Central memory CD8-positive, alpha-beta T cell (primary cell): ENCODE results near the gene PRKAG2.
A peak's percentile ranks its signal among the peaks of the same experiment; 100 is the strongest.

Experiments
- ATAC-seq: fragments of 150-1000 bp; cut with Tn5 transposase; replicated peaks from 2 replicates; pipeline ENCODE4 v1.10.0; 2022; ENCODE audit warnings: mild to moderate bottlenecking, moderate FRiP score, moderate number of reproducible peaks; ENCODE audit not compliant: poor library complexity, severe bottlenecking; ENCODE audit errors: extremely low read depth
- DNase-seq, 2 donors: peaks; one replicate each; pipeline ENCODE4 v3.0.0; 2021; ENCODE audit warnings: low spot score in 2 of 2
- H3K27ac Mint-ChIP-seq: one replicate; pipeline ENCODE4 v1.8.0; 2022; ENCODE audit warnings: low read depth, mild to moderate bottlenecking, moderate library complexity, mixed read lengths
- H3K27me3 Mint-ChIP-seq: one replicate; pipeline ENCODE4 v1.8.0; 2022; ENCODE audit warnings: mixed read lengths
- H3K36me3 Mint-ChIP-seq: one replicate; pipeline ENCODE4 v1.8.0; 2022; ENCODE audit warnings: mild to moderate bottlenecking, moderate library complexity, mixed read lengths; ENCODE audit not compliant: insufficient read depth
- H3K4me1 Mint-ChIP-seq: one replicate; pipeline ENCODE4 v1.8.0; 2022; ENCODE audit warnings: mixed read lengths
- H3K4me3 Mint-ChIP-seq: one replicate; pipeline ENCODE4 v1.8.0; 2022; ENCODE audit warnings: mild to moderate bottlenecking, moderate library complexity, mixed read lengths
- H3K9me3 Mint-ChIP-seq: one replicate; pipeline ENCODE4 v1.8.0; 2022; ENCODE audit warnings: mixed read lengths

The PRKAG2 gene

GRCh38 chr7:151719031-151719896 is 157.7 kb downstream of the PRKAG2 start:
- H3K27ac Mint-ChIP-seq = peak overlapping the region; percentile 86
- H3K9me3 Mint-ChIP-seq = no peaks in the 10 kb centered on the region
- H3K27me3 Mint-ChIP-seq = no peaks in the 10 kb centered on the region

DNA sequence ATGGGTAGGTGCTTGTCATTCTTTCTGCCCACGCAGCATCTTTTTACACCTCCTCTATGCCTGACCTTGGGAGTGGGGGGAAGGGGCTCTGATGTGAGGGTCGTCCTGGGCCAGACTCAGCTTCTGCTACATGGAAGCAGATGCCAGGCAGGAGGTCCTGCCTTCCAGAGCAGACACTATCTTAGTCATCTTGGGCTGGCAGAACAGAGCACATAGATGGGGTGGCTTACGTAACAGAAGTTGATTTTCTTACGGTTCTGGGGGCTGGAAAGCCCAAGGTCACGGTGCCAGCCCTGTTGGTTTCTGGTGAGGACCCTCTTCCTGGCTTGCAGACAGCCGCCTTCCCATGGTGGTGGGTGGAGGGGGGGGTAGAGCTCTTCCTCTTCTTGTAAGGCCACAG is 159.0 kb downstream of the PRKAG2 start:
- no peak for DNase-seq
- Mint-ChIP-seq H3K4me3 (no peak overlapping the region), H3K9me3 (no peaks in the 10 kb centered on the region), H3K27me3 (no peaks in the 10 kb centered on the region), H3K36me3 (peaks cover 8% of the 10 kb centered on the region), H3K4me1 (peaks cover 3% of the 10 kb centered on the region), H3K27ac (no peak overlapping the region)
- no peak for ATAC-seq

More at GRCh38 chr7:151719031-151719896, 157.7 kb downstream of the PRKAG2 start:
- peaks cover 8% of the 10 kb centered on the region for H3K36me3 Mint-ChIP-seq
- no peak overlapping the region for H3K4me3 Mint-ChIP-seq
- ATAC-seq = no peak
- no peak for DNase-seq
- peaks cover 4% of the 10 kb centered on the region for H3K4me1 Mint-ChIP-seq

DNA sequence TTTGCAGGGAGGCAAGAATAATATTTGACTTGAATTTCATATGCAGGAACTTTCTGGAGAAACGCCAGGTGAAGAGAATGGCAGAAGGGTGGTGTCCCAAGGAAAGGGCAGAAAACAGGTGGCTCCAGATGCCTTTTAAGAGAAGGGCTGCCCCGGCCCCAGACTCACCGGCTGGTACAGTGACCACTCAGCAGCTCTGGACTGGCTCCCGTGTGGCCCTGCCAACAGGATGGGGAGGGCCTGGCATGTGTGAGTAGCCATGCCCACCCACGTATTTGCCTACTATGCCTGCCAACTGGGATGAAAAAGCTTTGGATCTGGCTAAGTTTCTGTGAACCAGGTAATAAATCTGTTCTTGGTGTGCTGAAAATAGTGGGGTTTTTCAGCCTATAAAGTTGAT is 159.5 kb downstream of the PRKAG2 start:
- Mint-ChIP-seq H3K36me3 (peaks cover 6% of the 10 kb centered on the region), H3K9me3 (no peaks in the 10 kb centered on the region), H3K27ac (no peak overlapping the region), H3K4me1 (no peaks in the 10 kb centered on the region), H3K4me3 (no peak overlapping the region), H3K27me3 (no peaks in the 10 kb centered on the region)
- DNase-seq (no peak), ATAC-seq (no peak)

GRCh38 chr7:151716323-151716722 is 160.6 kb downstream of the PRKAG2 start:
- DNase-seq (no peak), ATAC-seq (no peak)
- Mint-ChIP-seq H3K36me3 (peaks cover 6% of the 10 kb centered on the region), H3K4me3 (no peak overlapping the region), H3K27ac (no peak overlapping the region), H3K4me1 (no peaks in the 10 kb centered on the region), H3K9me3 (no peaks in the 10 kb centered on the region), H3K27me3 (no peaks in the 10 kb centered on the region)

GRCh38 chr7:151715666-151716315 is 161.1 kb downstream of the PRKAG2 start:
- Mint-ChIP-seq H3K4me3 (no peak overlapping the region), H3K27me3 (no peaks in the 10 kb centered on the region)
- no peak for ATAC-seq

DNA sequence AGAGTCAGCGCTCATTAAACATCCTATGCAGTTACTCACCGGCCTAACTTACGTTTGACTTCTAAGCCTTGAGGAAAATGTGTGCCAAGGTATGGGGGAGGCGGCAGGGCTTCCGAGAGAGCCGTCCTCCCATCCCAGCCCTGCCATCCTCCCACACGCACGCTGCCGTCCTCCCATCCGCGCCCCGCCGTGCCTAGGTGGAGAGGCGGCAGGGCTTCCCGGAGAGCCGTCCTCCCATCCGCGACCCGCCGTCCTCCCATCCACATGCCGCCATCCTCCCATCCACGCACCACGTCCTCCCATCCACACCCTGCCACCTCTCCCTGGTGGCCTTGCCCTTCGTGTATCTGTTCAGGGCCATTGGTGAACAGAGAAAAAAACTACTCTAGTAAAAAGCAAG is 162.7 kb downstream of the PRKAG2 start:
- no peaks in the 10 kb centered on the region for H3K27me3 Mint-ChIP-seq
- H3K4me3 Mint-ChIP-seq = no peak overlapping the region
- DNase-seq (no peak), ATAC-seq (no peak)
- H3K9me3 Mint-ChIP-seq = no peaks in the 10 kb centered on the region
- H3K4me1 Mint-ChIP-seq = peaks cover 6% of the 10 kb centered on the region
- peaks cover 2% of the 10 kb centered on the region for H3K36me3 Mint-ChIP-seq
- H3K27ac Mint-ChIP-seq = no peak overlapping the region

More at GRCh38 chr7:151715666-151716315, 161.1 kb downstream of the PRKAG2 start:
- no peak for DNase-seq
- peaks cover 6% of the 10 kb centered on the region for H3K36me3 Mint-ChIP-seq
- H3K4me1 Mint-ChIP-seq = peaks cover under 1% of the 10 kb centered on the region
- H3K27ac Mint-ChIP-seq = no peak overlapping the region
- H3K9me3 Mint-ChIP-seq = no peaks in the 10 kb centered on the region

- no peaks in the 10 kb centered on the region for H3K27me3 Mint-ChIP-seq
- H3K9me3 Mint-ChIP-seq = no peaks in the 10 kb centered on the region
- peaks cover 12% of the 10 kb centered on the region for H3K4me1 Mint-ChIP-seq
- DNase-seq (no peak), ATAC-seq (no peak)
- H3K27ac Mint-ChIP-seq = no peak overlapping the region
- no peaks in the 10 kb centered on the region for H3K36me3 Mint-ChIP-seq
- no peak overlapping the region for H3K4me3 Mint-ChIP-seq
Measured at GRCh38 chr7:151712810-151713125, 164.1 kb downstream of the PRKAG2 start.

- DNase-seq (no peak), ATAC-seq (no peak)
- Mint-ChIP-seq H3K4me3 (no peak overlapping the region), H3K27ac (no peak overlapping the region), H3K4me1 (peaks cover 12% of the 10 kb centered on the region), H3K9me3 (no peaks in the 10 kb centered on the region), H3K27me3 (no peaks in the 10 kb centered on the region), H3K36me3 (no peaks in the 10 kb centered on the region)
Measured at GRCh38 chr7:151711906-151712809, 164.8 kb downstream of the PRKAG2 start.

GRCh38 chr7:151711435-151711872 is 165.5 kb downstream of the PRKAG2 start:
- ATAC-seq (no peak), DNase-seq (no peak)
- no peaks in the 10 kb centered on the region for H3K36me3 Mint-ChIP-seq
- no peak overlapping the region for H3K4me3 Mint-ChIP-seq
- H3K4me1 Mint-ChIP-seq = peaks cover 12% of the 10 kb centered on the region
- no peaks in the 10 kb centered on the region for H3K9me3 Mint-ChIP-seq
- no peaks in the 10 kb centered on the region for H3K27me3 Mint-ChIP-seq
- H3K27ac Mint-ChIP-seq = no peak overlapping the region

DNA sequence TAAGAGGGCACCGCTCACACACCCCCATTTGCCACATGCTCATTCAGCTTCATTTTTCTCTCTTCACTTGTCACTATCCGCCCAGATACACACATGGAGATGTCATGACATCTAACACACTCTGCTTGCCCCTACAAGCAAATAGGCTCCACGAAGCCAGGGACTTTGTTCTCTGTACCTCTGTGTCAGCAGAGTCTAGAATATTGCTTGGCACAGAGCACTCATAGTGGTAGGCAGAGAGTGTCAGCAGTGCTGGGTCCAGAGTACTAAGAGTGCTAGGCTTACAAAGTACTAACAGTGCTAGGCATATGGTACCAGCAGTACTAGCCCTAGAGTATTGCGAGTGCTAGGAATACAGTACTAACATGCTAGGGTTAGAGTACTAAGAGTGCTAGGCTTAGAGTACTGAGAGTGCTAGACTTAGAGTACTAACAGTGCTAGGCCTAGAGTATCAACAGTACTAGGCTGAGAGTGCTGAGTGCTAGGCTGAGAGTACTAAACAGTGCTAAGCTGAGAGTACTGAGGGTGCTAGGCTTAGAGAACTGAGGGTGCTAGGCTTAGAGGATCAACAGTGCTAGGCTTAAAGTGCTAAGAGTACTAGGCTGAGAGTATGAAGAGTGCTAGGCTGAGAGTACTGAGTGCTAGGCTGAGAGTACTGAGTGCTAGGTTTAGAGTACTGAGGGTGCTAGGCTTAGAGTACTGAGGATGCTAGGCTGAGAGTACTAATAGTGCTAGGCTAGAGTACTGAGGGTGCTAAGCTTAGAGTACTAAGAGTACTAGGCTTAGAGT is 166.1 kb downstream of the PRKAG2 start:
- H3K27ac Mint-ChIP-seq = no peak overlapping the region
- no peak for ATAC-seq
- peaks cover 14% of the 10 kb centered on the region for H3K4me1 Mint-ChIP-seq
- no peaks in the 10 kb centered on the region for H3K27me3 Mint-ChIP-seq
- no peak for DNase-seq
- no peaks in the 10 kb centered on the region for H3K9me3 Mint-ChIP-seq
- no peaks in the 10 kb centered on the region for H3K36me3 Mint-ChIP-seq
- no peak overlapping the region for H3K4me3 Mint-ChIP-seq

- Mint-ChIP-seq H3K9me3 (no peaks in the 10 kb centered on the region), H3K36me3 (no peaks in the 10 kb centered on the region), H3K4me3 (no peak overlapping the region), H3K27me3 (no peaks in the 10 kb centered on the region), H3K4me1 (peaks cover 19% of the 10 kb centered on the region), H3K27ac (no peak overlapping the region)
- DNase-seq (no peak), ATAC-seq (no peak)
Measured at GRCh38 chr7:151710121-151710640, 166.7 kb downstream of the PRKAG2 start.
